Loucy (cell line): ENCODE data around the gene ME3.

Source experiments
- H2AFZ ChIP-seq: fragments of 200-600 bp; sonication (generic); 2 replicates; pipeline ENCODE4 v1.6.0; 2016; ENCODE audit warnings: antibody characterized with exemption, mild to moderate bottlenecking, low read length, moderate library complexity
- H3F3A ChIP-seq: fragments of 200-600 bp; 2 replicates; pipeline ENCODE4 v1.6.0; 2016; ENCODE audit warnings: antibody characterized with exemption, low read depth, mild to moderate bottlenecking
- H3K27me3 ChIP-seq: fragments of 200-600 bp; sonication (generic); 2 replicates; pipeline ENCODE4 v1.6.1; 2014; ENCODE audit warnings: low read length, mild to moderate bottlenecking; ENCODE audit not compliant: insufficient read depth, poor library complexity, severe bottlenecking
- H3K36me3 ChIP-seq: fragments of 200-600 bp; sonication (generic); 2 replicates; pipeline ENCODE4 v1.6.1; 2016; ENCODE audit warnings: low read length; ENCODE audit not compliant: insufficient read depth
- H3K4me1 ChIP-seq: fragments of 200-600 bp; sonication (generic); 2 replicates; pipeline ENCODE4 v1.5.1; 2014; ENCODE audit warnings: low read length, mild to moderate bottlenecking; ENCODE audit not compliant: insufficient read depth, poor library complexity, severe bottlenecking
- H3K4me2 ChIP-seq: fragments of 200-600 bp; sonication (generic); 2 replicates; pipeline ENCODE4 v1.6.0; 2014; ENCODE audit warnings: antibody characterized with exemption, low read length, low read depth, mild to moderate bottlenecking; ENCODE audit not compliant: poor library complexity, severe bottlenecking
- H3K4me3 ChIP-seq: fragments of 200-600 bp; sonication (generic); 2 replicates; pipeline ENCODE4 v1.5.1; 2014; ENCODE audit warnings: low read length, mild to moderate bottlenecking, mixed read lengths; ENCODE audit not compliant: poor library complexity, severe bottlenecking
- H3K79me2 ChIP-seq: fragments of 200-600 bp; sonication (generic); 2 replicates; pipeline ENCODE4 v1.6.1; 2014; ENCODE audit warnings: low read length; ENCODE audit not compliant: insufficient read depth
- H3K9ac ChIP-seq: fragments of 200-600 bp; sonication (generic); 2 replicates; pipeline ENCODE4 v1.6.0; 2014; ENCODE audit warnings: mild to moderate bottlenecking, low read depth, low read length, moderate library complexity; ENCODE audit not compliant: poor library complexity, severe bottlenecking
- H3K9me2 ChIP-seq: fragments of 200-600 bp; sonication (generic); replicated peaks from 2 replicates; pipeline ENCODE4 v1.6.1; 2016; ENCODE audit warnings: low read depth, low read length, mixed read lengths
- H3K9me3 ChIP-seq: fragments of 200-600 bp; sonication (generic); 2 replicates; pipeline ENCODE4 v1.6.1; 2014; ENCODE audit warnings: mild to moderate bottlenecking, antibody characterized with exemption, low read length, low read depth; ENCODE audit not compliant: insufficient read depth
- H4K20me1 ChIP-seq: fragments of 200-600 bp; sonication (generic); 2 replicates; pipeline ENCODE4 v1.6.0; 2014; ENCODE audit warnings: antibody characterized with exemption, low read length, mild to moderate bottlenecking; ENCODE audit not compliant: insufficient read depth, poor library complexity, severe bottlenecking
- CTCF ChIP-seq: fragments of 200-600 bp; sonication (generic); conservative IDR thresholded peaks from 2 replicates; pipeline ENCODE4 v1.5.1; 2014; ENCODE audit warnings: mild to moderate bottlenecking, antibody characterized with exemption, low read length
- EZH2phosphoT487 ChIP-seq: fragments of 200-600 bp; IDR thresholded peaks from 2 replicates; pipeline ENCODE4 v1.6.1; 2018; ENCODE audit warnings: antibody characterized with exemption, mild to moderate bottlenecking, moderate library complexity, borderline replicate concordance

The ME3 gene

DNA sequence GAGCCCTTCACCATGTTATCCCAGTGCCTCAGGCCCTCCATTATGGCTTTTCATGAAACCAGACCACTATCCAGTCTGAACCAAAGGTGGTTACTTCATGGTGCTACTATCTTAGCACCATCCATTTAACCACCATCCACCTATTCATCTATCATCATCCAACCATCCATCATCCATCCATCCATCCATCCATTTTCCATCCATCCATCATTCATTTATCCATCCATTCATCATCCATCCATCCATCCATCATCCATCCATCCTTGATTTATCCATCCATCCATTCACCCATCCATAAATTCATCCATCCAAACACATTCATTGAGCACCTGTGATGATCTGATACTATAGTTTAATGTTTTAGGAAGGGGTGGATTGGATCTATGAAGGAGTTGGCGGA, 204.2 kb downstream of the ME3 start:
- no peaks in the 10 kb centered on the region for H4K20me1 ChIP-seq
- H3K9me3 ChIP-seq, result no peaks in the 10 kb centered on the region
- H3K79me2 ChIP-seq, result no peaks in the 10 kb centered on the region
- H3K9me2 ChIP-seq, result no peaks in the 10 kb centered on the region
- no peaks in the 10 kb centered on the region for H3K27me3 ChIP-seq
- H3K4me1 ChIP-seq, result peaks cover 23% of the 10 kb centered on the region
- TF ChIP-seq CTCF (no peak), EZH2phosphoT487 (no peak)
- H3F3A ChIP-seq, result no peaks in the 10 kb centered on the region
- no peaks in the 10 kb centered on the region for H3K36me3 ChIP-seq
- no peak overlapping the region for H3K4me3 ChIP-seq
- H2AFZ ChIP-seq, result no peak overlapping the region
- H3K4me2 ChIP-seq, result no peak overlapping the region
- no peak overlapping the region for H3K9ac ChIP-seq

DNA sequence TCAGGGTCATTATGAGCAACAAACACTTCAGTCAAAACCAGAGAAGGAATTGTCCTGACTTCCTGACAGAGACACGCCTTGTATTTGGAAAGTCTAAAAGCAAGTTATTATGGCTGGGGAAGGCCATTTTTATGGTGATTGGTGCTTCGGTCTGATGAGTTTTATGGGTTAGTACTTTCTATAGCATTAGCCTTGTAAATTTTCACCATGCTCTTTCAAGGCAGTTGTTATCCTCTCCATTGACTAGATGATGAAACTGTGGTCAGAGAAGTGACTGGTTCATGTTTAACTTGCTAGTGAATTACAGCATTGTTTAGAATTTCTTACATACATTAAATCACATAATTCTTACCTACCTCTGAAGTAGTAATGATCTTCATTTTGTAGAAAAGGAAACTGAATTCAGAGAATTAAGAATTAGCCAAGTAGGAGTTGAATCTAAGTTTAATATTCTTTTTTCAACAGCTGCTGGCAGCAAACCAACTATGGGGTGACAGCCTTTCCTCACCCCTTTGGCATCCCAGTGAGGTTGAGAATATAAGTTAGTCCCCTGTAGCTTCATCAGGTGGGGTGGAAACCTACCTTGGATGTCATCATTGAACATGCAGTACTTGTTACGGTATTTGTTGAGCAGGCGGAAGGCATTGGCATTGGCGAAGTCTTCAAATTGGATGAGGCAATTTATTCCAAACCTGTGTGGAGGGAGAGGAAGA, 207.8 kb downstream of the ME3 start:
- H3F3A ChIP-seq, result no peaks in the 10 kb centered on the region
- H3K9ac ChIP-seq, result no peak overlapping the region
- peaks cover 13% of the 10 kb centered on the region for H3K4me1 ChIP-seq
- no peaks in the 10 kb centered on the region for H4K20me1 ChIP-seq
- no peaks in the 10 kb centered on the region for H3K9me3 ChIP-seq
- no peak overlapping the region for H2AFZ ChIP-seq
- no peak for TF ChIP-seq EZH2phosphoT487
- TF ChIP-seq CTCF, result no peak
- H3K36me3 ChIP-seq, result no peaks in the 10 kb centered on the region
- H3K27me3 ChIP-seq, result no peaks in the 10 kb centered on the region
- H3K9me2 ChIP-seq, result no peaks in the 10 kb centered on the region
- H3K4me2 ChIP-seq, result peak overlapping the region; percentile 11
- no peak overlapping the region for H3K4me3 ChIP-seq
- H3K79me2 ChIP-seq, result no peaks in the 10 kb centered on the region

- H3K9ac ChIP-seq, result no peak overlapping the region
- no peak overlapping the region for H3K4me2 ChIP-seq
- H3K9me2 ChIP-seq, result no peaks in the 10 kb centered on the region
- H3K27me3 ChIP-seq, result no peaks in the 10 kb centered on the region
- TF ChIP-seq CTCF, result no peak
- no peak for TF ChIP-seq EZH2phosphoT487
- no peak overlapping the region for H3K4me3 ChIP-seq
- no peaks in the 10 kb centered on the region for H4K20me1 ChIP-seq
- H2AFZ ChIP-seq, result no peak overlapping the region
- H3K79me2 ChIP-seq, result no peaks in the 10 kb centered on the region
- no peaks in the 10 kb centered on the region for H3K36me3 ChIP-seq
- no peaks in the 10 kb centered on the region for H3F3A ChIP-seq
- peaks cover 13% of the 10 kb centered on the region for H3K4me1 ChIP-seq
- no peaks in the 10 kb centered on the region for H3K9me3 ChIP-seq
Measured at GRCh38 chr11:86463955-86464354, 208.5 kb downstream of the ME3 start.
